Subcutaneous abdominal adipose tissue (tissue), 5 donors: Measurements from ENCODE around the gene THRB.

ENCODE experiments used
- H3K27ac ChIP-seq: one replicate; pipeline ENCODE4 v1.7.0; 2013; ENCODE audit warnings: low read depth, mild to moderate bottlenecking, inconsistent platforms, low read length, moderate library complexity
- H3K27me3 ChIP-seq, 5 donors: one replicate each; pipeline ENCODE4 v1.7.0; 2013; ENCODE audit warnings: low read length in 5 of 5, inconsistent platforms in 1 of 5; ENCODE audit not compliant: control insufficient read depth in 5 of 5, insufficient read depth in 4 of 5
- H3K36me3 ChIP-seq, 5 donors: one replicate each; pipeline ENCODE4 v1.7.0; 2013; ENCODE audit warnings: low read length in 5 of 5; ENCODE audit not compliant: control insufficient read depth in 5 of 5, insufficient read depth in 5 of 5
- H3K4me1 ChIP-seq, 5 donors: one replicate each; pipeline ENCODE4 v1.7.0; 2013; ENCODE audit warnings: low read length in 5 of 5, mild to moderate bottlenecking in 3 of 5, moderate library complexity in 1 of 5; ENCODE audit not compliant: control insufficient read depth in 5 of 5, insufficient read depth in 5 of 5
- H3K4me3 ChIP-seq, 5 donors: one replicate each; pipeline ENCODE4 v1.7.0; 2013; ENCODE audit warnings: low read length in 5 of 5, low read depth in 1 of 5
- H3K9ac ChIP-seq, 5 donors: one replicate each; pipeline ENCODE4 v1.7.0; 2013; ENCODE audit warnings: low read length in 5 of 5, mild to moderate bottlenecking in 4 of 5, moderate library complexity in 3 of 5
- H3K9me3 ChIP-seq, 5 donors: one replicate each; pipeline ENCODE4 v1.7.0; 2013; ENCODE audit warnings: low read length in 5 of 5; ENCODE audit not compliant: control insufficient read depth in 5 of 5
- donor health status: healthy.
- donor health status: healthy.
- donor health status: healthy.
- donor health status: healthy.
- donor health status: healthy.

The THRB gene

GRCh38 chr3:24139463-24140412 lies 354.9 kb downstream of the THRB start:
- Histone ChIP-seq H3K36me3 (peaks cover 14 to 35% (median 33%) of the 10 kb centered on the region in 5 donors), H3K27me3 (no peaks in the 10 kb centered on the region), H3K9ac (no peak overlapping the region), H3K4me1 (peaks cover 0 to 8% (median 3%) of the 10 kb centered on the region in 5 donors), H3K27ac (no peak overlapping the region), H3K9me3 (no peaks in the 10 kb centered on the region), H3K4me3 (no peak overlapping the region)

GRCh38 chr3:24138876-24139256 lies 355.8 kb downstream of the THRB start:
- Histone ChIP-seq H3K9ac (no peak overlapping the region), H3K4me3 (no peak overlapping the region), H3K27ac (no peak overlapping the region), H3K27me3 (no peaks in the 10 kb centered on the region), H3K36me3 (peaks cover 14 to 39% (median 35%) of the 10 kb centered on the region in 5 donors), H3K4me1 (peaks cover 0 to 8% (median 3%) of the 10 kb centered on the region in 5 donors), H3K9me3 (no peaks in the 10 kb centered on the region)

- H3K9ac ChIP-seq: no peak overlapping the region
- no peak overlapping the region for H3K4me3 ChIP-seq
- peaks cover 0 to 8% (median 3%) of the 10 kb centered on the region in 5 donors for H3K4me1 ChIP-seq
- peaks cover 8 to 38% (median 34%) of the 10 kb centered on the region in 5 donors for H3K36me3 ChIP-seq
- no peaks in the 10 kb centered on the region for H3K9me3 ChIP-seq
- no peak overlapping the region for H3K27ac ChIP-seq
- no peaks in the 10 kb centered on the region for H3K27me3 ChIP-seq
These were observed 356.4 kb downstream of the THRB start for GRCh38 chr3:24137958-24138875.

- no peak overlapping the region for H3K27ac ChIP-seq
- H3K9ac ChIP-seq: no peak overlapping the region
- peaks cover 0 to 8% (median 3%) of the 10 kb centered on the region in 5 donors for H3K4me1 ChIP-seq
These were observed 357.3 kb downstream of the THRB start for GRCh38 chr3:24137334-24137733.

GRCh38 chr3:24136624-24137310 lies 357.9 kb downstream of the THRB start:
- no peak overlapping the region for H3K9ac ChIP-seq
- peaks cover 0 to 8% (median 3%) of the 10 kb centered on the region in 5 donors for H3K4me1 ChIP-seq
- no peaks in the 10 kb centered on the region for H3K9me3 ChIP-seq
- H3K4me3 ChIP-seq: no peak overlapping the region
- H3K27me3 ChIP-seq: no peaks in the 10 kb centered on the region
- H3K36me3 ChIP-seq: peaks cover 11 to 40% (median 32%) of the 10 kb centered on the region in 5 donors
- H3K27ac ChIP-seq: no peak overlapping the region

More at GRCh38 chr3:24137334-24137733, 357.3 kb downstream of the THRB start:
- Histone ChIP-seq H3K36me3 (peaks cover 11 to 41% (median 34%) of the 10 kb centered on the region in 5 donors), H3K27me3 (no peaks in the 10 kb centered on the region), H3K9me3 (no peaks in the 10 kb centered on the region), H3K4me3 (no peak overlapping the region)

GRCh38 chr3:24135280-24135679 lies 359.4 kb downstream of the THRB start:
- peaks cover 0 to 4% (median 0%) of the 10 kb centered on the region in 5 donors for H3K9me3 ChIP-seq
- no peak overlapping the region for H3K9ac ChIP-seq
- H3K4me3 ChIP-seq: no peak overlapping the region
- H3K27ac ChIP-seq: no peak overlapping the region
- H3K4me1 ChIP-seq: peaks cover 0 to 8% (median 3%) of the 10 kb centered on the region in 5 donors
- H3K27me3 ChIP-seq: no peaks in the 10 kb centered on the region
- H3K36me3 ChIP-seq: peaks cover 17 to 42% (median 31%) of the 10 kb centered on the region in 5 donors

GRCh38 chr3:24133942-24134341 lies 360.7 kb downstream of the THRB start:
- Histone ChIP-seq H3K9me3 (peaks cover 0 to 4% (median 0%) of the 10 kb centered on the region in 5 donors), H3K4me3 (no peak overlapping the region), H3K27ac (no peak overlapping the region), H3K27me3 (no peaks in the 10 kb centered on the region), H3K36me3 (peaks cover 17 to 42% (median 31%) of the 10 kb centered on the region in 5 donors), H3K9ac (no peak overlapping the region), H3K4me1 (peaks cover 0 to 10% (median 3%) of the 10 kb centered on the region in 5 donors)

GRCh38 chr3:24133436-24133835 lies 361.2 kb downstream of the THRB start:
- Histone ChIP-seq H3K27ac (no peak overlapping the region), H3K9me3 (peaks cover 0 to 4% (median 0%) of the 10 kb centered on the region in 5 donors), H3K9ac (no peak overlapping the region), H3K27me3 (no peaks in the 10 kb centered on the region), H3K4me1 (peaks cover 0 to 14% (median 3%) of the 10 kb centered on the region in 5 donors), H3K36me3 (peaks cover 17 to 41% (median 31%) of the 10 kb centered on the region in 5 donors), H3K4me3 (no peak overlapping the region)

- no peak overlapping the region for H3K9ac ChIP-seq
- no peak overlapping the region for H3K27ac ChIP-seq
- peaks cover 0 to 4% (median 0%) of the 10 kb centered on the region in 5 donors for H3K9me3 ChIP-seq
- H3K27me3 ChIP-seq: no peaks in the 10 kb centered on the region
- H3K4me1 ChIP-seq: peaks cover 0 to 15% (median 7%) of the 10 kb centered on the region in 5 donors
- peaks cover 19 to 46% (median 35%) of the 10 kb centered on the region in 5 donors for H3K36me3 ChIP-seq
- H3K4me3 ChIP-seq: no peak overlapping the region
These were observed 365.1 kb downstream of the THRB start for GRCh38 chr3:24129549-24129948.
